ENCODE results near the gene ZNF382. TPM values are rescaled to one million over a fixed set of nuclear protein-coding genes. Genes with fewer than 3 reads are reported as not detected.

ZNF382 gene
- polyA plus RNA-seq (2012; ENCODE audit: insufficient read length, low read depth) = 7.8 TPM

- TF ChIP-seq REST (IDR thresholded peaks at IDR 0.05; ENCODE audit: insufficient read depth in 1 of 2, low read depth in 2 of 2, low read length in 2 of 2) = no peak
- TF ChIP-seq POLR2AphosphoS5 (IDR thresholded peaks at IDR 0.05; ENCODE audit: low read depth, low read length) = peak; percentile 90; the same call in 1 of the 2 replicates
- TF ChIP-seq FOXP2 (optimal IDR thresholded peaks at IDR 0.05; ENCODE audit: borderline replicate concordance, extremely low read depth, extremely low read length, insufficient read depth) = no peak
- peak; percentile 52; the same call in 1 of the 2 replicates for TF ChIP-seq TAF1 (IDR thresholded peaks at IDR 0.05; ENCODE audit: borderline replicate concordance, insufficient read depth, low read length)
- TF ChIP-seq SIN3A (IDR thresholded peaks at IDR 0.05; ENCODE audit: borderline replicate concordance, insufficient read depth, low read length) = no peak
Measured at GRCh38 chr19:36605101-36605876, at the start of gene ZNF382. Gene ZNF382, plus strand, starts transcription at chr19:36605313. Its CDS starts 4,602 bp downstream, at chr19:36609915.

GRCh38 chr19:36564391-36564790 lies 40.7 kb upstream of the ZNF382 start:
- TF ChIP-seq TAF1 (IDR thresholded peaks at IDR 0.05; ENCODE audit: borderline replicate concordance, insufficient read depth, low read length) = no peak
- TF ChIP-seq REST (IDR thresholded peaks at IDR 0.05; ENCODE audit: insufficient read depth in 1 of 2, low read depth in 2 of 2, low read length in 2 of 2) = no peak
- no peak for TF ChIP-seq FOXP2 (optimal IDR thresholded peaks at IDR 0.05; ENCODE audit: borderline replicate concordance, extremely low read depth, extremely low read length, insufficient read depth)
- no peak for TF ChIP-seq POLR2AphosphoS5 (IDR thresholded peaks at IDR 0.05; ENCODE audit: low read depth, low read length)
- no peak for TF ChIP-seq SIN3A (IDR thresholded peaks at IDR 0.05; ENCODE audit: borderline replicate concordance, insufficient read depth, low read length)

- TF ChIP-seq TAF1 (IDR thresholded peaks at IDR 0.05; ENCODE audit: borderline replicate concordance, insufficient read depth, low read length) (no peak), REST (IDR thresholded peaks at IDR 0.05; ENCODE audit: insufficient read depth in 1 of 2, low read depth in 2 of 2, low read length in 2 of 2) (no peak), SIN3A (IDR thresholded peaks at IDR 0.05; ENCODE audit: borderline replicate concordance, insufficient read depth, low read length) (no peak), POLR2AphosphoS5 (IDR thresholded peaks at IDR 0.05; ENCODE audit: low read depth, low read length) (no peak), FOXP2 (optimal IDR thresholded peaks at IDR 0.05; ENCODE audit: borderline replicate concordance, extremely low read depth, extremely low read length, insufficient read depth) (no peak)
Measured at GRCh38 chr19:36572593-36573019, 32.5 kb upstream of the ZNF382 start.

GRCh38 chr19:36573020-36573894 lies 31.9 kb upstream of the ZNF382 start, which contains the start of gene ZNF529:
Gene ZNF529, minus strand, starts transcription at chr19:36573292. Its CDS starts 946 bp downstream, at chr19:36572346.
- no peak for TF ChIP-seq REST (IDR thresholded peaks at IDR 0.05; ENCODE audit: insufficient read depth in 1 of 2, low read depth in 2 of 2, low read length in 2 of 2)
- 0 out of 2 replicates have a peak, but pooled peaks have one; percentile 46 for TF ChIP-seq TAF1 (IDR thresholded peaks at IDR 0.05; ENCODE audit: borderline replicate concordance, insufficient read depth, low read length)
- TF ChIP-seq SIN3A (IDR thresholded peaks at IDR 0.05; ENCODE audit: borderline replicate concordance, insufficient read depth, low read length) = peak; percentile 82; the same call in 1 of the 2 replicates
- peak; percentile 77 for TF ChIP-seq POLR2AphosphoS5 (IDR thresholded peaks at IDR 0.05; ENCODE audit: low read depth, low read length)
- TF ChIP-seq FOXP2 (optimal IDR thresholded peaks at IDR 0.05; ENCODE audit: borderline replicate concordance, extremely low read depth, extremely low read length, insufficient read depth) = peak; percentile 61
